ENCODE results near the gene KIF13A.
"Not testable (repeated sequence)": the region's sequence is repeated elsewhere in the genome, so short reads cannot be mapped to it uniquely, and the experiment has no call there.

The KIF13A gene

DNA sequence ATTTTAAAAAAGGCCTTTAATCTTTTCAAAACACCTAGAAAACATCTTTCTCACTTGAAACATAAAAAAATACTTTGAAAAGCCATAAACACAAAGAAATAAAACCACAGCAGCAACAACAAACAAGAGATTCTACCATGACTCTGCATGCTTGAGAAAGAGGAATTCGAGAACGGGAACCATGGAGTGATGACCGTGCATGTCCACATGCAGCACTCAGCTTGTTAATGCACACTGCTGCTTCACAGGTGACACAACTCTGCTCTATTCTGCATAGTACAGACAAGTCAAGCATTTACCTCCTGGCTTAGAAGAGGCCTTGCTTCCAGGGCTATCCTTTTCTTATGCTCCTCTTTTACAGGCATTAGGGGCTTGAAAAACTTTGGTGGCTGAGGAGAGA lies 215.8 kb downstream of the KIF13A start:
- peaks cover 9% of the 10 kb centered on the region for H3K27me3 Mint-ChIP-seq (ENCODE audit: low read depth)
- no peak for DNase-seq (ENCODE audit: low spot score)
- no peaks in the 10 kb centered on the region for H3K4me1 Mint-ChIP-seq (ENCODE audit: low read depth)
- H3K9me3 Mint-ChIP-seq = no peaks in the 10 kb centered on the region
- no peak overlapping the region for H3K4me3 Mint-ChIP-seq
- H3K36me3 Mint-ChIP-seq (ENCODE audit: low read depth) = no peaks in the 10 kb centered on the region
- no peak overlapping the region for H3K27ac Mint-ChIP-seq

DNA sequence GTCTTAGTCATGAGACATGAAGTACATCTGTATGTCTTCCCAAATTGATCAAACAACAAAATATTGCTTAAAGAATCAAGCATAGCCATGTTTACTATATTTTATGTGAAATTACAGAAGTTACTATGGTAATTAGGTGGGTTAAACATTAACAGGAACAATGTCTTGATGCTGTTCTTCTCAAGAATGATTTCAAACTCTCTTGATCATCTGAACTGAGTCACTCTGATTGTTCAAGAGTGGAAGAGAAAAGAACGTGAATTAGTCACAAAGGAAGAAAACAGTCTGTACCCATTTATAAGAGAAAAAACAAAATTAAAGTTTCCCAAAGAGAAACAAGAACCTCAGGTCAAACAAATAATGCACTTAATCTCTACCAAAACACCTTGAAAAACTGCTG lies 218.6 kb downstream of the KIF13A start:
- H3K4me3 Mint-ChIP-seq = no peak overlapping the region
- H3K27me3 Mint-ChIP-seq (ENCODE audit: low read depth) = peaks cover 11% of the 10 kb centered on the region
- no peak overlapping the region for H3K27ac Mint-ChIP-seq
- H3K9me3 Mint-ChIP-seq = no peaks in the 10 kb centered on the region
- no peaks in the 10 kb centered on the region for H3K4me1 Mint-ChIP-seq (ENCODE audit: low read depth)
- H3K36me3 Mint-ChIP-seq (ENCODE audit: low read depth) = no peaks in the 10 kb centered on the region
- no peak for DNase-seq (ENCODE audit: low spot score)

DNA sequence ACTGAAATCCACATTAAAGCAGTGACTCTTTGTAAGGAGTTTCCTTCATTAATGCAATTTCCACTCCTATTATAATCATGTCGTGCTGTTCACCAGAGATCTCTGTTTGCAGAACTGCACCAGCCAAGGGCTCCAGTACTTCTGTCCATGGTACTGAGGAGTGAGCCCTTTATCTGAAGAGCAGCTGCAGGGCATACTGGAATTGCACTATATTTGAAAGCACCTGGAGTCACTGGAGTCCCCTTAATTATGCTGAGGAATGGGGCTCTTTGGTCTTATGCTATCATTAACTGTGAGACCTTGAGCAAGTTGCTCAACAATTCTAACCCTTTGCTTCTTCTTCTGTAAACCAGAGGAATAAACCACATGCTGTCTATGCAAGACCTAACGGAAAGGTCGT lies 219.0 kb downstream of the KIF13A start:
- Mint-ChIP-seq H3K4me1 (ENCODE audit: low read depth) (no peaks in the 10 kb centered on the region), H3K9me3 (no peaks in the 10 kb centered on the region), H3K36me3 (ENCODE audit: low read depth) (no peaks in the 10 kb centered on the region), H3K27me3 (ENCODE audit: low read depth) (peaks cover 11% of the 10 kb centered on the region), H3K27ac (no peak overlapping the region), H3K4me3 (no peak overlapping the region)
- DNase-seq (ENCODE audit: low spot score) = no peak

DNA sequence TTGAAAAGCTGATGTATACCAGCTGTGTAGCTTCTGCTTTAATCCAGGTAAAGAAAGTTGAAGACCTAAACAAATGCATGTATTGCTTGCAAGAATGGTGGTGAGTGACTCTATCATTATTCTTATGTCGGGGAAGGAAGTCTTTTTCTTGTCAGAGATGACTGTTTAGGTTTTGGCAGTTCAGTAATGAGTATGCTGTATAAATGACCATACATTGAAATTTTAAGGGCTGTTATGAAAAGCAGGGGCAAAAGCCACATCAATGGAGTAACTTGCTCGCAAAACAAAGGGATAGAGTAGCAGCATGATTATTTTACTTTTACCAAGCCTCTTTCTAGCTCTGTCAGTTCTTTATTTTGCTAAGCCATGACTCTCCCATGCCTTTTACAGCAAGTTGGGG lies 224.8 kb downstream of the KIF13A start:
- no peaks in the 10 kb centered on the region for H3K9me3 Mint-ChIP-seq
- H3K27me3 Mint-ChIP-seq (ENCODE audit: low read depth) = peaks cover 9% of the 10 kb centered on the region
- H3K36me3 Mint-ChIP-seq (ENCODE audit: low read depth) = no peaks in the 10 kb centered on the region
- no peak overlapping the region for H3K27ac Mint-ChIP-seq
- no peak overlapping the region for H3K4me3 Mint-ChIP-seq
- DNase-seq (ENCODE audit: low spot score) = no peak
- H3K4me1 Mint-ChIP-seq (ENCODE audit: low read depth) = peaks cover 3% of the 10 kb centered on the region

DNA sequence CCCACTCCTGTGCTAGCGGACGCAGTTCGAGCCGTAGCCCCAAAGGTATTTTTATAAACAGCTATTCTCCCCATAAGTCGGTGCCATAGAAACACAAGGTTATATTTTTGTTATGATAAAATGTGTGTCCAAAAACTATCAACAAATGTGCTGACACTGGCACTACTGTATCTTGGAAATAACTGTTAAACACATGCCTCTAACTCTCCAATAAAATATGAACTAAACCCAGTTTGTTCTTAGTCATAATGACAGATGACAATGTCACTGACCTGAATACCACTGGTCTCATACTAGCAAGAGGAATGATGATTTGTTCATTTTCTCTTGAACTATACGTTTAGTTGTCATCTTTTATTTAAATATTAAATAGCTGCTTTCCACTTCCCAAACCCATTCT lies 229.3 kb downstream of the KIF13A start:
- no peaks in the 10 kb centered on the region for H3K9me3 Mint-ChIP-seq
- no peaks in the 10 kb centered on the region for H3K36me3 Mint-ChIP-seq (ENCODE audit: low read depth)
- DNase-seq (ENCODE audit: low spot score) = no peak
- H3K4me1 Mint-ChIP-seq (ENCODE audit: low read depth) = peaks cover 3% of the 10 kb centered on the region
- no peak overlapping the region for H3K4me3 Mint-ChIP-seq
- H3K27ac Mint-ChIP-seq = no peak overlapping the region
- H3K27me3 Mint-ChIP-seq (ENCODE audit: low read depth) = peaks cover 5% of the 10 kb centered on the region

DNA sequence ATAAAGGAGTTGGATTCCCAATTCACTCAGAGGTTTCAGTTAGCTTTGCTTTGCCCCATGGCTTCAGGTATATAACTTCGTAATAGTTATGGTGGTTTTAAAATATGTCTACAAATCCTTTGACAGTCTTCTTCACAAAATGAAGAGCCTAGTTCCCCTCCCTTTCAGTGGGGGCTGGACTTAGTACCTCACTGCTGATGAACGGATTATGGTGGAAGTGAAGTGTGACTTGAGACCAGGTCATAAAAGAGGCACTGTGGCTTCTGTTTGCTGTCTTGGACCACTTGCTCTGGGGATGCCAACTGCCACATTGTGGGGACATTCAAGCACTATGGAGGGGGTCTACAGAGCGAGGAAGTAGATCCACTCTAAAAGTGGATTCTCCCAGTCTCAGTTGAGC lies 233.2 kb downstream of the KIF13A start:
- H3K27me3 Mint-ChIP-seq (ENCODE audit: low read depth) = peaks cover 5% of the 10 kb centered on the region
- no peaks in the 10 kb centered on the region for H3K9me3 Mint-ChIP-seq
- no peak overlapping the region for H3K4me3 Mint-ChIP-seq
- no peak overlapping the region for H3K27ac Mint-ChIP-seq
- H3K4me1 Mint-ChIP-seq (ENCODE audit: low read depth) = no peaks in the 10 kb centered on the region
- no peak for DNase-seq (ENCODE audit: low spot score)
- no peaks in the 10 kb centered on the region for H3K36me3 Mint-ChIP-seq (ENCODE audit: low read depth)

DNA sequence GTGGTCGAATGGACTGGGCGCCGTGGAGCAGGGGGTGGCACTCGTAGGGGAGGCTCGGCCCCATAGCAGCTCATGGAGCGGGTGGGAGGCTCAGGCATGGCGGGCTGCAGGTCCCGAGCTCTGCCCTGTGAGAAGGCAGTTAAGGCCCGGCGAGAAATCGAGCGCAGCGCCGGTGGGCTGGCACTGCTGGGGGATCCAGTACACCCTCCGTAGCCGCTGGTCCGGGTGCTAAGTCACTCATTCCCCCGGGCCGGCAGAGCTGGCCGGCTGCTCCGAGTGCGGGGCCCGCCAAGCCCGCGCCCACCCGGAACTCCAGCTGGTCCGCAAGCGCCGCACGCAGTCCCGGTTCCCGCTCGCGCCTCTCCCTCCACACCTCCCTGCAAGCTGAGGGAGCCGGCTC lies 242.1 kb downstream of the KIF13A start:
- H3K27me3 Mint-ChIP-seq (ENCODE audit: low read depth); DNase-seq (ENCODE audit: low spot score); H3K9me3 Mint-ChIP-seq; H3K4me3 Mint-ChIP-seq; H3K27ac Mint-ChIP-seq; H3K4me1 Mint-ChIP-seq (ENCODE audit: low read depth); H3K36me3 Mint-ChIP-seq (ENCODE audit: low read depth): not testable (repeated sequence)

DNA sequence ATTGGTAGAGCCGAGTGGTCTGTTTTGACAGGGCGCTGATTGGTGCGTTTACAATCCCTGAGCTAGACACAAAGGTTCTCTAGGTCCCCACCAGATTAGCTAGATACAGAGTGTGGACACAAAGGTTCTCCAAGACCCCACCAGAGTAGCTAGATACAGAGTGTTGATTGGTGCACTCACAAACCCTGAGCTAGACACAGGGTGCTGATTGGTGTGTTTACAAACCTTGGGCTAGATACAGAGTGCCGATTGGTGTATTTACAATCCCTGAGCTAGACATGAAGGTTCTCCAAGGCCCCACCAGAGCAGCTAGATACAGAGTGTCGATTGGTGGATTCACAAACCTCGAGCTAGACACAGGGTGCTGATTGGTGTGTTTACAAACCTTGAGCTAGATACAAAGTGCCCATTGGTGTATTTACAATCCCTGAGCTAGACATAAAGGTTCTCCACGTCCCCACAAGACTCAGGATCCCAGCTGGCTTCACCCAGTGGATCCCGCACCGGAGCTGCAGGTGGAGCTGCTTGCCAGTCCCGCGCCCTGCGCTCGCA lies 242.6 kb downstream of the KIF13A start:
- not testable (repeated sequence) for H3K27me3 Mint-ChIP-seq (ENCODE audit: low read depth); H3K4me3 Mint-ChIP-seq; H3K36me3 Mint-ChIP-seq (ENCODE audit: low read depth); H3K9me3 Mint-ChIP-seq; DNase-seq (ENCODE audit: low spot score); H3K27ac Mint-ChIP-seq; H3K4me1 Mint-ChIP-seq (ENCODE audit: low read depth)

DNA sequence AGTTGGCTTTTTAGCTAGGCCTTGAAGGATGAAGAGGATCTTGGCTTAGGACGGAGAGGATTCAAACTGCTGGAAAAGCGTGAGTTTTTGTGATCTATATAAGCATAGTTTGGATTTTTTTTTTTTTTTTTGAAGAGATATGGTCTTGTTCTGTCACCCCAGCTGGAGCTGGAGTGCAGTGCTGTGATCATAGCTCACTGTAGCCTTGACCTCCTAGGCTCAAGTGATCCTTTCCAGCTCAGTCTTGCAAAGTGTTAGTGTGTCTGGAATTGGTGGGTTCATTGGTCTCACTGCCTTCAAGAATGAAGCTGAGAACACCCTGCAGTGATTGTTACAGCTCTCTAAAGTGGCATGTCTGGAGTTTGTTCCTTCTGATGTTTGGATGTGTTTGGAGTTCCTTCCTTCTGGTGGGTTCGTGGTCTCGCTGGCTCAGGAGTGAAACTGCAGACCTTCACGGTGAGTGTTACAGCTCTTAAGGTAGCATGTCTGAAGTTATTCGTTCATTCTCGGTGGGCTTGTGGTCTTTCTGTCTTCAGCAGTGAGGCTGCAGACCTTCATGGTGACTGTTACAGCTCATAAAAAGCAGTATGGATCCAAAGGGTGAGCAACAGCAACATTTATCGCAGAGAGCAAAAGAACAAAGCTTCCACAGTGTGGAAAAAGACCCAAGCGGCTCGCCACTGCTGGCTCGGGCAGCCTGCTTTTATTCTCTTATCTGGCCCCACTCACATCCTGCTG lies 243.2 kb downstream of the KIF13A start:
- Mint-ChIP-seq H3K4me3 (no peak overlapping the region), H3K27ac (no peak overlapping the region), H3K36me3 (ENCODE audit: low read depth) (no peaks in the 10 kb centered on the region), H3K9me3 (no peaks in the 10 kb centered on the region), H3K27me3 (ENCODE audit: low read depth) (no peaks in the 10 kb centered on the region), H3K4me1 (ENCODE audit: low read depth) (no peaks in the 10 kb centered on the region)
- DNase-seq (ENCODE audit: low spot score) = no peak

DNA sequence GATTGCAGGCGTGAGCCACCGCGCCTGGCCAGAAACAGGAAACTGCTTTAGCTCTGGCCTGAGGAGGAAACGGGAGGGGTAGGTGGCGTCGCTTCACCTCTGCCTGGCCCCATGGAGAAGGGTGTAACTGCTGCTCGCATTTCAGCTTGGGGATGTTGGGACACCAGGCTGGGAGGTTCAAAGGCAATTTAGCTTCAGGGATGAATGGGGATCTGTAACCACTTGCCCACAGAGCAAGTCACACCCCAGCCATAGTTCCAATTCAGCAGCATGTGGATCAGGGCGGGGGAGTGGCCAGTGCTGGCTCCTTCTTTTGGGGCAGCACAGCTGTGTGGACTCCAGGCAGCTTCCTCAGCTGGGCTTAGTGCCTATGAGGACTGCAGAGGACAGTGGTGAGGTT lies 245.9 kb downstream of the KIF13A start:
- no peak overlapping the region for H3K27ac Mint-ChIP-seq
- H3K4me1 Mint-ChIP-seq (ENCODE audit: low read depth) = no peaks in the 10 kb centered on the region
- no peaks in the 10 kb centered on the region for H3K27me3 Mint-ChIP-seq (ENCODE audit: low read depth)
- no peaks in the 10 kb centered on the region for H3K36me3 Mint-ChIP-seq (ENCODE audit: low read depth)
- no peak for DNase-seq (ENCODE audit: low spot score)
- peaks cover 15% of the 10 kb centered on the region for H3K9me3 Mint-ChIP-seq
- no peak overlapping the region for H3K4me3 Mint-ChIP-seq

DNA sequence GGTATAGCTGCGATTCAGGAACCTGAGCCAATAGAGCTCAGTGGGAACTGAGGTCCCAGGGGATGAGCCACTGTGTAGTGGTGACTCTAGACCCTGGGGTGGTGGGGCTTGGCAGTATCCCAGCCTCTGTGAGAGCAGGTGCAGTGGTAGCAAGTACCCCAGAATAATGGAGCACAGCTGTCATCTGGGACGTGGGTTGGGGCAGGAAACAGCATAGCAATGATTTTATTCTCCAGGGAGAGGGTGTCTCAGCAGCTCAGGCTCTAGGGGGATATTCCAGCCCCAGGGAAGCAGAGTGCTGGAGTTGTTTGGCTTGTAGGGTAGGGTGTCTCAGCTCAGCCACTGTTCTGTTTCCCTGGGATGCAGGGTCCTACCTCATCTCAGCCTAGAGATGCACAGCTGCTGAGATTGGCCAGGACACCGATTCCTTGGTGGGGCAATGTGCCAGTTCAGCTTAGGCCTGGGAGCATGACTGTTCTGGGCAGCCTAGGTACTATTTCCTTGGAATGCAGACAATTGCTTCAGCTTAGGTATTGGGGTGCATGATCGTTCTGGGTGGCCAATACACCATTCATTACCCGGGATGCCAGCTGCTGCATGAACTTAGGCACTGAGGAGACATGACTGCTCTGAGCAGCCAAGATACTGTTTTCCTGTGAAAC lies 246.7 kb downstream of the KIF13A start:
- no peaks in the 10 kb centered on the region for H3K27me3 Mint-ChIP-seq (ENCODE audit: low read depth)
- DNase-seq (ENCODE audit: low spot score) = no peak
- H3K4me1 Mint-ChIP-seq (ENCODE audit: low read depth) = no peaks in the 10 kb centered on the region
- H3K4me3 Mint-ChIP-seq = no peak overlapping the region
- peaks cover 15% of the 10 kb centered on the region for H3K9me3 Mint-ChIP-seq
- H3K36me3 Mint-ChIP-seq (ENCODE audit: low read depth) = no peaks in the 10 kb centered on the region
- H3K27ac Mint-ChIP-seq = no peak overlapping the region

DNA sequence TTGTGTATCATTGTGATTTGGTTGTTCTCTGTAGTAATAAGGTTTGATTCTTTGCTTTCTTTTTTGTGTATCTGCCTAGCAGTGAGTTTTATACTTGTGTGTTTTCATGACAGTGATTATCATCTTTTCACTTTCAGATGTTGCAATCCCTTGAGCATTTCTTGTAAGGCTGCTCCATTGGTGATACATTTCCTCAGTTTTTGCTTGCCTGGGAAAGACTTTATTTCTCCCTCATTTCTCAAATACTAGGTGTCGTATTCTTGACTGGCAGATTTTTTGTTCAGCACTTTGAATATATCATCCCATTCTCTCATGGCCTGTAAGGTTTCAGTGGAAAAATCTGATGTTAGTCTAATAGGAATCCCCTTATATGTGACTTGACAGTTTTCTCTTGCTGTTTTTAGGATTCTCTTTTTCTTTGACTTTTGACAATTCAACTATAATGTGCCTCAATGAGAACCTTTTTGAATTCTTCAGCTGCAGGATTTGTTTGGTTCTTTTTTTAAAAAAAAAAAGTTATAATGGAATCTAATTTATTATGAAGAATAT lies 249.7 kb downstream of the KIF13A start:
- peaks cover 15% of the 10 kb centered on the region for H3K9me3 Mint-ChIP-seq
- no peaks in the 10 kb centered on the region for H3K27me3 Mint-ChIP-seq (ENCODE audit: low read depth)
- H3K36me3 Mint-ChIP-seq (ENCODE audit: low read depth) = no peaks in the 10 kb centered on the region
- no peaks in the 10 kb centered on the region for H3K4me1 Mint-ChIP-seq (ENCODE audit: low read depth)
- H3K4me3 Mint-ChIP-seq = no peak overlapping the region
- no peak overlapping the region for H3K27ac Mint-ChIP-seq
- no peak for DNase-seq (ENCODE audit: low spot score)

DNA sequence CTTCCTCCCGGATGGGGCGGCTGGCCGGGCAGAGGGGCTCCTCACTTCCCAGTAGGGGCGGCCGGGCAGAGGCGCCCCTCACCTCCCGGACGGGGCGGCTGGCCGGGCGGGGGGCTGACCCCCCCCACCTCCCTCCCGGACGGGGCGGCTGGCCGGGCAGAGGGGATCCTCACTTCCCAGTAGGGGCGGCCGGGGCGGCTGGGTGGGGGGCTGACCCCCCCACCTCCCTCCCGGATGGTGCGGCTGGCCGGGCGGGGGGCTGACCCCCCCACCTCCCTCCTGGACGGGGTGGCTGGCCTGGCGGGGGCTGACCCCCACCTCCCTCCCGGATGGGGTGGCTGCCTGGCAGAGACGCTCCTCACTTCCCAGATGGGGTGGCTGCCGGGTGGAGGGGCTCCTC lies 252.1 kb downstream of the KIF13A start:
- H3K4me3 Mint-ChIP-seq; H3K27me3 Mint-ChIP-seq (ENCODE audit: low read depth); H3K4me1 Mint-ChIP-seq (ENCODE audit: low read depth); DNase-seq (ENCODE audit: low spot score); H3K27ac Mint-ChIP-seq; H3K36me3 Mint-ChIP-seq (ENCODE audit: low read depth): not testable (repeated sequence)
- peaks cover 15% of the 10 kb centered on the region for H3K9me3 Mint-ChIP-seq

DNA sequence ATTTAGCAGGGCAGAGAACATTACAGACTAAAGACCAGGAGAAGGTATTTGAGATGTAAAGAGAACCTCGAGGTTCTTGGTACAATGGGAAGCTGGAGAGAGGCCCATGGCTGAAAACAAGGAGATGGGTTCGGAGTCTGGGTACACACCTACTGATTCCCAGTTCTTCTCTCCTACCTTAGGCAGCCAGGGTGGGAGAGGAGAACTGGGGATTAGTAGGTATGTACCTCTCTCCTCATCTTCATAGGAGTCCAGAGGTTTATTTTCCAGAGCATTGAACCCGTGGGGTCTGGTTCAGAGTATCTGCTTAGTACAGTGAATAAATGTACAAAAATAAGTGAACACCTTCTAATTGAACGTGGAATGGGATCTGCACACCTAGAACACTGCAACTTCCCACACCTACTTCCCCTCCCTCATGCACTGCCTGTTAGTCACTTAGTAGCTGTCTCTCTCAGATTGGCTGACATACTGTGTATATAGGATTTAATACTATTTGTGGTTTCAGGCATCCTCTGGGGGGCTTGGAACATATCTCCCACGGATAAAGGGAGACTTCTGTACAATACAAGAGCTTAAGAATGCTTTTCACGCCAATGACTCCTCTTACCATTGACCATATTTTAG lies 257.2 kb downstream of the KIF13A start:
- Mint-ChIP-seq H3K27ac (no peak overlapping the region), H3K4me3 (no peak overlapping the region), H3K27me3 (ENCODE audit: low read depth) (no peaks in the 10 kb centered on the region), H3K36me3 (ENCODE audit: low read depth) (no peaks in the 10 kb centered on the region), H3K9me3 (no peaks in the 10 kb centered on the region), H3K4me1 (ENCODE audit: low read depth) (no peaks in the 10 kb centered on the region)
- no peak for DNase-seq (ENCODE audit: low spot score)
